Transverse colon (tissue), 4 donors: ENCODE measurements around the gene CBLC. TPM values are rescaled to one million over a fixed set of nuclear protein-coding genes. Genes with fewer than 3 reads are reported as not detected.
"Not testable (repeated sequence)": the region's sequence is repeated elsewhere in the genome, so short reads cannot be mapped to it uniquely, and the experiment has no call there.

Source experiments
- DNase-seq: peaks from one replicate; pipeline ENCODE4 v3.0.0-alpha.2; 2019
- H3K27ac ChIP-seq, 4 donors: fragments of 200-600 bp; sonication (generic); 2 replicates each; pipeline ENCODE4 v1.5.1; 2016 to 2018; ENCODE audit warnings: inconsistent platforms in 4 of 4
- H3K27me3 ChIP-seq: fragments of 200-600 bp; sonication (generic); 2 replicates; pipeline ENCODE4 v1.5.1; 2017; ENCODE audit warnings: inconsistent platforms
- H3K36me3 ChIP-seq, 4 donors: fragments of 200-600 bp; sonication (generic); 2 replicates each; pipeline ENCODE4 v1.5.1; 2017 to 2019; ENCODE audit warnings: inconsistent platforms in 4 of 4
- H3K4me1 ChIP-seq, 4 donors: fragments of 200-600 bp; sonication (generic); 2 replicates each; pipeline ENCODE4 v1.5.1; 2017 to 2020; ENCODE audit warnings: inconsistent platforms in 4 of 4
- H3K4me3 ChIP-seq, 4 donors: fragments of 200-600 bp; sonication (generic); 1 replicate in 1 of 4; 2 replicates in 3 of 4; pipeline versions ENCODE4 v1.5.1 to v1.6.1; 2017 to 2019; ENCODE audit warnings: inconsistent platforms in 4 of 4
- H3K9me3 ChIP-seq, 2 donors: fragments of 200-600 bp; sonication (generic); 2 replicates each; pipeline ENCODE4 v1.5.1; 2017 to 2019; ENCODE audit warnings: inconsistent platforms in 2 of 2
- CTCF ChIP-seq, 5 experiments: fragments of 200-600 bp in 3 of 5; fragments of 450-650 bp in 2 of 5; sonication (generic) in 3 of 5; IDR thresholded peaks; 1 replicate in 2 of 5; 2 replicates in 3 of 5; pipeline ENCODE4 v1.5.1; 2016 to 2017; ENCODE audit warnings: antibody characterized with exemption in 5 of 5, inconsistent platforms in 3 of 5, mild to moderate bottlenecking in 2 of 5, moderate library complexity in 1 of 5
- EP300 ChIP-seq: sonication (generic); formaldehyde crosslinking; IDR thresholded peaks from one replicate; pipeline ENCODE4 v1.6.1; 2017; ENCODE audit warnings: antibody characterized with exemption, low read depth
- POLR2A ChIP-seq: fragments of 450-650 bp; IDR thresholded peaks from one replicate; pipeline ENCODE4 v1.6.1; 2016; ENCODE audit warnings: antibody characterized with exemption, mild to moderate bottlenecking, moderate library complexity
- POLR2AphosphoS5 ChIP-seq, 3 donors: sonication (generic); formaldehyde crosslinking; IDR thresholded peaks; one replicate each; pipeline ENCODE4 v1.6.1; 2016; ENCODE audit warnings: antibody characterized with exemption in 3 of 3
- WGBS, 2 donors: methylation state at CpG; one replicate each; pipeline ENCODE4 v1.1.5; 2018; ENCODE audit warnings: low coverage in 1 of 2; 5-methylcytosine and 5-hydroxymethylcytosine counted together
- in situ Hi-C, 4 donors: fragments of 200-750 bp; cut with MboI; loops; one replicate each; pipeline versions ENCODE4 v1.15.0 to v1.15.1; 2017; ENCODE audit warnings: low sequenced_read_pairs in 3 of 4, low pct_ligation_motif_present in 1 of 4, low pct_unique_long_range_greater_than_20kb in 1 of 4
- intact Hi-C: fragments of 100-400 bp; cut with DNase I; formaldehyde crosslinking; loops from one replicate; pipeline ENCODE4 v1.15.1; 2023; ENCODE audit warnings: low total_unique reads
- total RNA-seq, 4 donors: library from RNA; depleted of rRNA; stranded (reverse); fragments of >200 nt; gene quantifications; one replicate each; pipeline ENCODE4 v1.1.0, GENCODE V29; 2016

Gene CBLC
- total RNA-seq, 4 donors from 2014 or later = 96.1 to 210 (median 145) TPM

GRCh38 chr19:44776402-44777096 is 1.1 kb upstream of the CBLC start:
- peak overlapping the region; percentile 83 to 95 (median 90) for H3K27ac ChIP-seq
- 58 to 93% methylated on average over 3 to 23 of the region's 23 CpGs for WGBS, 2 donors
- H3K27me3 ChIP-seq = peaks cover 8% of the 10 kb centered on the region
- intact Hi-C loops = no loop called here
- H3K4me1 ChIP-seq = peaks cover 0 to 69% (median 28%) of the 10 kb centered on the region in 4 donors
- TF ChIP-seq CTCF (IDR thresholded peaks at IDR 0.05) (no peak), POLR2A (peak; percentile 55), EP300 (no peak), POLR2AphosphoS5 (IDR thresholded peaks at IDR 0.05) (peak; percentile 12 to 85 (median 70))
- peak overlapping the region in 1 of 4 donors; percentile 59 for H3K4me3 ChIP-seq
- H3K9me3 ChIP-seq = no peaks in the 10 kb centered on the region
- DNase-seq = peak; percentile 94
- in situ Hi-C loops = loop anchor here in 1 of 4 donors (25.0 kb wide), 1 partner anchor 189 kb away; no protein-coding TSS in a partner anchor
- H3K36me3 ChIP-seq = no peaks in the 10 kb centered on the region

GRCh38 chr19:44779150-44779549 is 1.5 kb downstream of the CBLC start:
- Histone ChIP-seq H3K27me3 (peaks cover 8% of the 10 kb centered on the region), H3K4me3 (peak overlapping the region in 1 of 4 donors; percentile 36), H3K27ac (peak overlapping the region; percentile 44 to 83 (median 67)), H3K4me1 (peaks cover 0 to 67% (median 27%) of the 10 kb centered on the region in 4 donors), H3K36me3 (no peaks in the 10 kb centered on the region), H3K9me3 (no peaks in the 10 kb centered on the region)
- DNase-seq = no peak
- in situ Hi-C loops (loop anchor here in 1 of 4 donors (25.0 kb wide), 1 partner anchor 192 kb away; no protein-coding TSS in a partner anchor), intact Hi-C loops (no loop called here)
- TF ChIP-seq POLR2A (no peak), EP300 (no peak), CTCF (IDR thresholded peaks at IDR 0.05) (no peak), POLR2AphosphoS5 (IDR thresholded peaks at IDR 0.05) (no peak)
- WGBS, 2 donors = 82% methylated on average over 2 of the region's 2 CpGs; no CpG with 5 or more reads in 1 of the 2 donors

GRCh38 chr19:44781694-44782093 is 4.0 kb downstream of the CBLC start:
- 61% methylated on average over 2 of the region's 2 CpGs; no CpG with 5 or more reads in 1 of the 2 donors for WGBS, 2 donors
- peaks cover 0 to 56% (median 15%) of the 10 kb centered on the region in 4 donors for H3K4me1 ChIP-seq
- H3K27ac ChIP-seq, DNase-seq, H3K36me3 ChIP-seq, H3K9me3 ChIP-seq, H3K27me3 ChIP-seq, H3K4me3 ChIP-seq, intact Hi-C loops: not testable (repeated sequence)
- in situ Hi-C loops = loop anchor here in 1 of 4 donors (25.0 kb wide), 1 partner anchor 194 kb away; no protein-coding TSS in a partner anchor

GRCh38 chr19:44782729-44783128 is 5.0 kb downstream of the CBLC start:
- intact Hi-C loops (no loop called here), in situ Hi-C loops (loop anchor here in 1 of 4 donors (25.0 kb wide), 1 partner anchor 195 kb away; no protein-coding TSS in a partner anchor)
- Histone ChIP-seq H3K4me3 (no peak overlapping the region), H3K27me3 (peaks cover 4% of the 10 kb centered on the region), H3K4me1 (peaks cover 0 to 45% (median 8%) of the 10 kb centered on the region in 4 donors), H3K27ac (no peak overlapping the region), H3K9me3 (no peaks in the 10 kb centered on the region), H3K36me3 (peaks cover 0 to 7% (median 0%) of the 10 kb centered on the region in 4 donors)
- DNase-seq = no peak
- TF ChIP-seq POLR2AphosphoS5 (IDR thresholded peaks at IDR 0.05) (no peak), EP300 (no peak), POLR2A (no peak), CTCF (IDR thresholded peaks at IDR 0.05) (no peak)
- WGBS, 2 donors = 86 to 87% methylated on average over 3 to 5 of the region's 5 CpGs
